GM19397 (cell line): ENCODE data around the gene BCCIP.
A peak's percentile ranks its signal among the peaks of the same experiment; 100 is the strongest.

Source experiments
- ATAC-seq: cut with Tn5 transposase; IDR thresholded peaks from one replicate; pipeline ENCODE4 v1.9.1; 2021; ENCODE audit warnings: mild to moderate bottlenecking, moderate library complexity; ENCODE audit not compliant: unreplicated experiment

Gene BCCIP

DNA sequence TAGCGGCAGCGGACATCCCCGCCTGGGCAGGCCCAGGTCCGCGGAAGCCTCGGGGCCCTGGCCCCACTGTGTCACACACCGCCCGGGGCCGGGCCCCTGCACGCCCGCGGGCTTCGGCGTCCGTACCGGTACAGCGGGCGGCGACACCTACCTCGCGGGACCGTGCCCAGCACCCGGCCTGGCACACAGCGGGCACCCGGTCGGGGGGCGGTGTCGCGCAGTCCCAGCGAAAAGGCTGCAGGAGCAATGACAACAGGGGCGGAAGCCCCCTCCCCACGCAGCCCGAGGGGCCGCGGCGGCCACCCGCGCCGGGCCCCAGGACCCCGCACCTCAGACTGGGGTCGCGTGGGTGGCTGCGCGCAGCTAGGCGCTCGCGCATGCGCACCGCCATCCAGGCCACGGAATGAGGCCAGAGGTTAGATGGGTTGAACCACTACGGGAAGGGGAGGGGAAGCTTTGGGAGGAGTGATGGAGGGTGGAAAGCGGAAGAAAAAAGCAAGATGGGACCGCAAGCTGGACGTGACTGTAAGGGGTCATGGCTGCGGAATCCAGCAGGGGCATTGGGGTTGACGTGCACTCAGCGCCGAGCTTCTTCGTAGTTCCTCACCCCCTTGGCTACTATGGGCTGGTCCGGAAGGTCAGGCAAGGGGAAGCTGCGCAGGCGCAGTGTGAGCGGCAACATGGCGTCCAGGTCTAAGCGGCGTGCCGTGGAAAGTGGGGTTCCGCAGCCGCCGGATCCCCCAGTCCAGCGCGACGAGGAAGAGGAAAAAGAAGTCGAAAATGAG lies at the start of gene BCCIP, which contains the start of gene UROS:
TSS of gene BCCIP (plus strand) at position 669 of the 785 bp plus-strand sequence. CDS start at position 681, 12 bp downstream.
TSS of gene UROS (minus strand) at position 381 of the 785 bp plus-strand sequence. CDS start 6,759 bp downstream, outside the sequence.
- peak; percentile 73 for ATAC-seq

DNA sequence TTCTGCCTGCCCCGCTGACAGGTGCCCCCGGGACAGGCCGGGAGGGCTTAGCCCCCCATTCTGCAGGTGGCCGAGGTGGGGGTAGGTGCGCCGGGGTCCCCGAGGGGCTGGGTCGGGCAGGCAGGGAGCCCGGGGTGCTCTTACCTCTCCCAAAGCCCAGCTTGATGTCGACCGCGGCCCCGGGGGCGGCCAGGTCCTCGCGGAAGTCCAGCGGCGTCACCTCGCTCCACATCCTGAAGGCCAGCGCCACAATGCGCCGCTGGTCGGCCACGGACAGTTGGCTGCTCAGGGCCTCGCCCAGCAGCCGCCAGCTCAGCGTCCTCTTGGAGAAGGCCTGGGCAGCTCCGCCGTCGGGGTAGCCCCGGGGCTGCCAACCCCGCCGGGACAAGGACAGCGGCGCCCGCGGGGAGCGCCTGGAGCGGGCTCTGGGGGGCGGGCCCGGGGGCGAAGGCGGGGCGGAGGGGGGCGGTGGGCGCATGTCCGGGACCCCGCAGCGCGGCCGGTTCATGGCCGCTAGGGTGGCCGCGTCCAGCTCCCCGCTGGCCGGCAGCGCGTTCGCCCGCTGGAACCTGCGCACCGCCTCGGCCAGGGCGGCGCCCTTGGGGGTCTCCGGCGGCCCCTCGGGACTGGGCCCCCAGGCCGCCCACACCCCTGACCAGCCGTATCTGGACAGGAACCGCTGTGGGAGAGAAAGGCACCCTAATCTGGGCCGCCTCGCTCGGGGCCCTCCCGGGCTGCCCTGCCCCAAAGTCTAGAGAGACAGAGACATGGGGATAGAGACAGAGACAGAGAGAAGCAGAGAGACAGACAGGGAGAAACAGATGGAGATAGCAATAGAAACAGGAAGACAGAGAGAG lies 49.4 kb upstream of the BCCIP start:
- ATAC-seq = no peak

DNA sequence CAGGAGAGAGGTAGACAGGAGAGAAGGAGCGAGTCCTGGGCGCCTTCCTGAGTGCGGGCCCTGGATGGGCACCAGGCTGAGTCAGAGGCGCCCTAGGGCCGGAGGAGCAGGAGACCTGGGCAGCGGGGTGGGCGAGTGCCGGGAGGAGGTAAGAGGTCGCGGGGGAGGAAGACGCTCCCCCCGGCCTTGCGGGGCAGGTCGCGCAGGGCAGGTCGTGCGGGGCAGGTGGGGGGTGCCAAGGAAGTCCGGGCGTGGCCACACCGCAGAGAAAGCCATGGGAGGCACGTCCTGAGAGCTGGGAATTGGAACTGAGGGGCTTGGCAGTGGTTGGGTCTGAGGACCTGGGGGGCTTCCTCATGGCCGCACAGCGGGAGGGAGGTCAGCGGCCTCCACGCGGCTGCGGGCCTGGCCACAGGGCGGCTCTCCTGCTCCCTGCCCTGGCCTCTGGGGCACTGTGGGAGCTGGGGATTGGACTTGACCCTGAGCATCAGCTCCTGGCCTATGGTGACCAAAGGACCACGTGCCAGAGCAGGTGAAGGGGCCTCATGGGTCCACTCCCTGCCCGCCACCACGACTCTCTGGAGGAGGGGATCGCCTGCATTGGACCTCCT lies 48.7 kb upstream of the BCCIP start:
- no peak for ATAC-seq

DNA sequence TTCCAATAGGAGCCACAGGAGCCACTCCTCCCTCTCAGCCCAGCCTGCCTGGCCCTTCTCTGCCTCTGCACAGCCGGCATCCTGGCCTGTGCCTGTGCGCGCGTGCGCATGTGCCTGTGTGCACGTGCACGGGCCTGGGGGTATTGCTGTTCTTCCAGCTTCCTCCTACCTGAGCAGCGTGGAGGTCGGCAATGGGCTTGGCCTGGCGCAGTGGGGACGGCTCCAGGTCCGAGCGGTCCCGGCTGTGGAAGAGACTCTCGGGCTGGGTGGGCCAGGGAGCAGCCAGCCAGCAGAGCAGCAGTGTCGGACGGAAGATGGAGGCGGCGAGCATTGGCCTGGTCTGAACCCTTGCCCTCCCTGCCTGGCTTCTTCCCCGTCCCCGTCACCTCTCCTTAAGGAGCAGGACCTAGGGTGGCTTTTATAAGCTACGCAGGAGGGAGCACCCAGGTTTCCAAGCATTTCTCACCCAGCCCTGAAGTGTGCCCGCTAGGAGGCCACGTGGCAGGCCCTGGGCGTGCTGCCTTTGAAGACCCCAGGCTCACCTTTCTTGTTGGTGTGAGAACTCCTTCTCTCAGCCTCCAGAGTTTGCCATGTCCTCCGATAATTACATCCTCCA lies 47.7 kb upstream of the BCCIP start, which contains the start of gene MMP21:
TSS of gene MMP21 (minus strand) at position 331 of the 616 bp plus-strand sequence. CDS start at position 331, 0 bp downstream.
- ATAC-seq = no peak

DNA sequence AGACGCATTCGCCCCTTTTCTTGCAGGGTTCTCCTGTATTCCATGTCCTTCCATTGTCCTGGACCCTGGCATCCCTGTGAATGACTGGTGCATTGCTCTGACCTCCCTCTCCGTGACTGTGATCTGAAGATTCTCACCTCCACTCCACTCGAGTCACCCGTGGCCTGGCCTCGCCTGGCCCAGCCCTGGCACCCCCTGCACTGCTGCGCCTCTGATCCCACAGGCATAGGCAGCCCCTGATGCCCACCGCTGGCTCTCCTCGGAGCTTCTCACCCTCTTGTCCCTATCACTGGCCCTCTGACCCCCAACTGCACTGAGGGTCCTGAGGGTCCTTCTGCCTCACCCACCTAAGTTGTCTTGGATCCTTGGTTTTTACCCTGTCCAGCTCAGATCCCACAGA lies 45.5 kb upstream of the BCCIP start:
- ATAC-seq = no peak

DNA sequence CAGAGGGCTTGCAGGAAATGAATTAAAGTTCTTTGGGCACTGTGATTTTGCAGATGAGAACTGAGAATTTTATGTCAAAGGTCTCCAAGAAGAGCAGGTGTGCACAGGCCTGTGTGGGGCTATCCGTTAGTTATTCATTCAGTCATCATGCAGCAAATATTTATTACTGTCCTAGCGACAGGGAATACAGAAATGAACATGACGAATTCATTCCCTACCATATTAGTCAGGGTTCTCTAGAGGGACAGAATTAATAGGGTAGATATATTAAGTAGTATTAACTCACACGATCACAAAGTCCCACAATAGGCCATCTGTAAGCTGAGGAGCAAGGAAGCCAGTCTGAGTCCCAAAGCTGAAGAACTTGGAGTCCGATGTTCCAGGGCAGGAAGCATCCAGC lies 44.8 kb upstream of the BCCIP start:
- no peak for ATAC-seq

DNA sequence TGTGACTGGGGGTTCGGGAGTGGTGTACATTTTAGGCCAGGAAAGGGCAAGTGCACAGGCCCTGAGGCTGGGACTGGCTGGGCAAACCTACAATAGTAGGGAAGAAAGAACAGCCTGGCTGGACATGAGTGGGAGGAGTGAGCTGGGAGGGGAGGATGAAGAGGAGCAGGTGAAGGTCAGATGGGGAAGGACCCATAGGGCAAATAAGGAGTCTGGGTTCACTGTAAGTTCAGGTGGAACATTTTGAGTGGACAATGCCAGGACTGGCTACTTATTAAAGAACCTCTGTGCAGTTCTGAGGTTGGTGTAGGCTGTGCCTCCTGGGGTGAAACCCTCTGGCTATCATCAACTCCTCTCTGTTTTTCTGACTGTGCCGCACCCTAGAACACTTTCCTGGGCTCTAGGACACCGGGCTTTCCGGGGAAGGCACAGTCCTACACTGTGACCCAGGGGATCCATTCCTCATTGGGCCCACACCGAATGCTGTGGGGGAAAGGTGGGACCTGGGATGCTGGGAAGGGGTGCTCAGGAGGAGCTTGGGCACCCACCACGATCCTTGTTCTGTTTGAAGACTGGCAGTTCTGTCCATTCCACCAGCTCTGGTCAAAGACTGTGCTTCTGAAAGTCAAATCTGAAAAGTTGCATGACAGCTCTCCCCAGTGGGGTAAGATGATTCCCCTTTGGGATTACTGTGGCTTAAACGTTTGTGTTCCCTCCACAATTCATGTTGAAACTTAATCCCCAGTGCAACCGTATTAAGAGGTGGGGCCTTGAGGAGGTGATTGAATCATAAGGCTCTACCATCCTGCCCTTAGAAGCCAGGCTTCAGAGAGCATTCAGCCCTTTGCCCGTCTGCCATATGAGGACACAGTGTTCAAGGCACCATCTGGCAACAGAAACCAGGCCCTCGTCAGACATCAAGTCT lies 43.7 kb upstream of the BCCIP start:
- ATAC-seq = no peak

DNA sequence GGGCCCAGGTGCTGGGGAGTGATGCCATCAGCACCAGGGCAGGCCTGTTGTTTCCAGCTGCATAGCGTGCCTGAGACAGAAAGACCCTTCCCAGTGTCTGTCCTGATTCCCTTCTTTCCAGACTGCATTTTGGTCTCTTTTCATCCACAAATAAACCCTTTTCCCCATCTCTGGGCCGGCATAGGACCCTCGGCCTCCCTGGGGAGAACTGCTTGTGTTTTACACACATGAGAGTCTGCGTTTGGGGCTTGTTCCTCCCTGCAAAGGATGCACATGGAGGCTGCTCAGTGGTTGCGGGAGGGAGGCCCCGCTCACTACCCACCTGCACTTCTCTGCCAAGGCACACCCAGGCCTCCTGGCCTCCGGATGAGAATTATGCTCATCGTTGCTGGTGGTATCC lies 42.0 kb upstream of the BCCIP start:
- ATAC-seq = no peak

DNA sequence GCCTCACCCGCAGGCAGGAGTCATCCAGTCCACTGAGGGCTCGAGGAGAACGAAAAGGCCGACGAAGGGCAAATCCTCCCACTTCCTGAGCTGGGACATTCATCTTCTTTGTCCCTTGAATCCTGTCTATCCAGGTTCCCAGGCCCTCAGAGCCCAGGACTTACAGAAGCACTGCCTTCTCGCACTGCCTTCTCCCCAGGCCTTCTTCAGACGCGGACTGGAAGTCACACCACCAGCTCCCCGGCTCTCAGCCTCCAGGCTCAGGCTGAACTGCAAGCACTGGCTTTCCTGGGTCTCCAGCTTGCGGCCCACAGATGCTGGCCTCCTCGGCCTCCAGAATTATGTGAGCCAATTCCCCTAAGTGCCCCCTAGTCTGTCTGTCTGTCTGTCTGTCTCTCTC lies 41.3 kb upstream of the BCCIP start:
- ATAC-seq = no peak

DNA sequence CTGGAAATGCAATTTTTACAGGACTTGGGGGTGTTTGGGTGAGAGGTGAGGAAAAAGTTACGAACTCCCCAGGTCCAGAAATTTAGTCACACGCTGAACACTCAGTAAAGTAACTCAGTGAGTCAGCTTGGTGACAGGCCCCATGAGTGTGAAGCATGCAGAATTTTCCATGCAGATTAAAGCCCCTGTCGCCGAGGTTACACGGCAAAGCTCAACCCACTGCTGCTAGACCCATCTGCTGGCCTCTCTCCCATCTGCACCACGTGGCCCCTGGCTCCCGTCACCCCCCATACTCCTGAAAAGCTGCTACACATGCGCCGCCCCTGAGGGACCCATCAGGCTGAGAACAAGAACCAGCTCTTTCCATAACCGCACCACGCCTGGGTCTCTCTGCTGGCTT lies 40.7 kb upstream of the BCCIP start:
- ATAC-seq = no peak

DNA sequence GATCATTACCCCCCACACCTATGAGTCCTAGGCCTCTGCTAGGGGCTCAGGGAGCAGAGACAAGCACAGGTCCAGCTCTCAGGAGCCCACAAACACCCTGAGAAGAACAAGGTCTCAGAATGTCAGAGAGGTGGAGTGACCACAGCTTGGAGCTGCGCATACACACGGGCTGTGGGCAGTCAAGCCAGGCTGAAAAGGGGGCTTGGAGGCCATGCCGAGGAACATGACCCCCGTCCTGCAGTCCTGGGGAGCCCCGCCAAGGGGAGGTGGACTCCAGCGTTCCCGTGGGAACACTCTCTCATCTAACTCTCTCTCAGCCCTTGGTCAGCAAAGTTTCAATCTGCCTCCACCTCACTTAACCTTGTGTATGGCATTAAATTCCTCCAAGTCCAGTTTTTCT lies 39.9 kb upstream of the BCCIP start:
- ATAC-seq = no peak

DNA sequence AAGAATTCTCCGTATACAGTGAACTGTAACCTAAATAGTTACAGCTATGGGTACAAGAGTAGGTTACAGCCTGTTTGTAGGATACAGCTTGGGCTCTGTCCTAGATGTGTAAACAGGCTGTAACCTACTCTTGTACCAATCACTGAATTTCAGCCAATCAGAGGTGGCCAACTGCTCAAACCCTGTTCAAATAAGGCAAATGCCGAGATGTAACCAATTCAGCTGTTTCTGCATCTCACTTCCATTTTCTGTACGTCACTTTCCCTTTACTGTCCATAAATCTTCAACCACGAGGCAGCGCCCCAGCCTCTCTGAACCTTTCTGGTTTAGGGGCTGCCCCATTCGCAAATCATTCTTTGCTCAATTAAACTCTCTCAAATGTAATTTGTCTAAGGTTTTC lies 39.4 kb upstream of the BCCIP start:
- peak; percentile 84 for ATAC-seq

DNA sequence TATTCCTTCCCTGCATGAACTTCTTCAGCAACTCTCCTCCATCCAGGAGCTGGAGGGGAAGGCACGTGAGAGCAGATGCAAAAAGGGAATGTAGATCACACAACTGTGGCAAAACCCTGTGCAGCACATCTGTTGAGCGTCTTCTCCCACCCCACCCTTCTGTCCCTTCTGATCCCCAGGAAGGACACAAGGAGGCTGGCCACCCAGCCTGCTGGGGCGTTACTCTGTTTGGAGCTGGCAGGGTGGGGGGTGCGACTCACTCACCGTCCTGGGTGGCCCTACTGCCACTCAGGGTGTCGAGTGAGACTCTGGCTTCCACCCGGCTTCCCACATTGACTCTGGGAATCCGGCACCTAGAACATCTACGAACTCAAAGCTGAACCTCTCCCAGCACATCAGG lies 37.6 kb upstream of the BCCIP start:
- no peak for ATAC-seq

DNA sequence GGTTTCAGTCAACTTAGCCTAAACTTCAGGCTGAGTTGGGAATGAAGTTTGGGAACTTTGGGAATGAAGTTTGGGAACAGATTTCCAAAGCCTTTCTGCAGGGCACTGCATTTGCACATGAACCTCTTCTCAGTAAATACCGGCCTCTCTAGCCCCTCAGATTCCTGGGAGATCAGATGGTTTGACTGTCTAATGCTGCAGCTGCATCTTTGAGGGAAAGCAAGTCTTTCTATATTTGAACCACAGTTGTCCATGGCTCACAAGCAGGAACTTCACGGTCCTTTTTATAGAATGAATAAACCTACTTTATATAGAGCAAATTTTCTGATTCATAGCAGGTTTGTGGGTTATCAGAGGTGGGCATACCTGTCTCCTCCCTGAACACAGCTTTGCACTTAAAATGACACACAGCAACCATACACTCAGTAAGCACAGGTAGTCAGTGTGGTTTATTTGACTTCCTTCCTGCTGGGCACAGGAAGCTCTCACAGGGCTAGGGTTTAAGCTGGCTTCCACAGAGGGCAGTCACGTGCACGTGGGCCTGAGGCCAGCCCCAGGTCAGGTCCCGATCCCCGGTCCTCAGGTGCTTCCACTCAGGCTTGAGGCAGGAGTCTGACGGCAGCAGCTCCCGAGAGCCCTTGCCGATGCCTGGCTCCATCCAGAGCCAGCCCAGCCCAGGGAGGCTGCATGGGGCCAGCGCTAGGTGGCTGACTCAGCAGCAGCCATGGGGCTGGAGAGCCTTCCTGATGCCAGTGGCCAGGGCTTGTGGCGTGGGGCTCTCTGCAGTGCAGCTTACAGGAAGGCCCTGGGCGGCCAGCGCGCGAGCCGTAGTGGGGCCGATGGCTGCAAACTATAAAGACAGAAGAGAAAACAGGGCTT lies 35.0 kb upstream of the BCCIP start:
- ATAC-seq = no peak

DNA sequence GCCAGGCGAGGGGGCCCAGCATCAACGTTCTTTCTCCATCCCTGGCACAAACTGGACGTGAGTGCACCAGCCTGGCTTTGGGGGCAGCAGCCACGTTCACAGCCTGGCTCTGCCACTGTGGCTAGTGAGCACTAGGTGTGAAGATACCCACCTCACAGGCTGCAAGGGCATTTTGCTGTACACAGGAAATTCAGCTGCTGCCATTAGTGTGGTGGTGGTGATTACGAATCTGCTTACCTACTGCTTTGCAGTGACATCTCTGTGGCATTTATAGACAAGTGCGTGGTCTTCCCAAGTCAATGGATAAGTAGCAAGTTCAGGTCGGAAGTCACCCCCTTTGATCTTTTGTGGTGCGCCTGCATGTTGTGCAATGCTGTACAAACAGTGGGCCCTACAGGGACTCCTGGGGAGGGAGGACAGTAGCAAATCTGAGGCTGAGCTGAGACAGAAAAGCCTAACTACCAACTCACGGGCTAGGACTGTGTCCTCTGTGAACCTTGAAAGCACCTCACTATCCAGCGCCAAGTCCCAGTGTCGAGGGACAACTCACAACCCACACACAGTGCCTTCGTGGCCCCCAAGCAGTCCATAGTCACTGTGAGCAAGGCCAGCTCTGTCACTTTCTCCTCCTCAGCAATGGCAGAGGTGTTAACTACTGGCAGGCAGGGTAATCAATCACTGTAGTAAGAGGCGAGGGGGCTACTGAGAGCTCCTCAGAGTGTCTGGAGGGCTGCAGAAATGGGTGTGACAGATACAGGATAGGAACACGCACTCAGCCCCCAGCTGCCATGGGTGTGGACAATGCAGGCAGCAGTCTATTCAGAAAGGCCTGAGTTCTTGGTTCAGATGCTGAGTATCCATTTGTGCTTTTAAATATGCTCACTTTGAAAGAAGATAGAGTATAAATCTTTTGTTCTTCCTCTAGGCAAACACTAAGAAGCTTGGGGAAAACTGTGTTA lies 30.7 kb upstream of the BCCIP start:
- ATAC-seq = no peak

DNA sequence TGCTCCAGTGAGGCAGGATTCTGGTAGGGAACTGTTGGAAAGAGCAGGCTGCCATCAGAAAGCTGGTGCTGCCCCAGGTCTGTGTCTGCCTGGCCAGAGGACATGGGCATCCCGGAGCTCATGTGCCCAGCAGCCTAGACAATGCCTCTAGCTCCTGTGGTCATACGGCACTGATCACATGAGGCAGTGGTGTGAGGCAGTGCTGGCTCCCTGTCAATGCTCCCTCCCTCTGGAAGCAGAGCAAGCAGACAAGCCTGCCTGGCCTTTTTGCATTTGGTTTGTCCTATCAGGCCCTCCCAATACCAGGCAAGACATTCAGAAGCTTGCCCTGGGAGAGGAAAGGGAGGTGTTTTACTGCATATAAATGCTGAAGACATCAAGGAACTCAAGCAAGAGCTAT lies 28.2 kb upstream of the BCCIP start:
- no peak for ATAC-seq

DNA sequence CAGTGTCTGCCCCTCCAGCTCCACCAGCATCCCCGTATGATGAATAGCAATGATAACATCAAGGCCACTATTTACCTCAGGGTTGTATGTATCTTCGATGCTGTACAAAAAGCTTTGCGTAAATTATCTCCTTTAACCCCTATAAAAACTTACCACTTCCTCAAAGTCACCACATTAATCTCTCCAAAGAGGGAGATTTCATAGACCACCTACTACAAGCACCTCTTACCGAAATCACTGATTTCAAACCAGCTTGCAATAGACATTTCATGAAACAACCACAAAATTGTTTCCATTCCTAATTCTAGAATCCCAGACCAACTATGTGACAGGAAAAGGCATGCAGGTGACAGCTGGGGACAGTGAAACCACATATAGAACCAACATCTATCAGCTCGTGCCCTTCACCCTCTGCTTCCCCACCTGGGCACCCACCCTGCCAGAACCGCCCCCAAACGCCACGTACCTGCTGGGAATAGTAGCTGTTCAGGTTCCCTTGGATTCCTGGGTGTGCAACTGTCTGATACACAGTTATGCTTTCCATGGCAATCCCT lies 27.6 kb upstream of the BCCIP start:
- ATAC-seq = no peak

DNA sequence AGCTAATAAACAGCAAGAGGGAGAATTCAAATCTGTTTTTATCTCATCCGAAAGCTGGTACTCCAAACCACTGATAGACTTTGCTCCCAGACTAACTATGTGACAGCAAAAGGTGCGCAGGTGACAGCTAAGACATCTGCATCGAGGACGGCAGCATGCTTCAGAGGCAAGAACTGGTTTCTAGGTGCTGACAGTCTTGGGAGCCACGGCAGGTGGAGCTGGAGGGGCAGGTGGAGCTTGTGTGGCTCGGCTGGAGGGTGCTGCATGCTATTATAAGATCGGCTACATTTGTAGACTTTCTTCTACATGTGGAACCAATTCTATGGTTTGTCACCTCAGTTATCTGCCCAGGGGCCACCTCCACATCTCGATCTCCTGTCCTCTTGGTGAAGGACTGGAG lies 25.9 kb upstream of the BCCIP start:
- no peak for ATAC-seq
